Activated naive CD4-positive, alpha-beta T cell treated with anti-CD3 and anti-CD28 coated beads for 36 hours (primary cell): ENCODE results near the gene PRDM12. TPM values are rescaled to one million over a fixed set of nuclear protein-coding genes. Genes with fewer than 3 reads are reported as not detected.
A peak's percentile ranks its signal among the peaks of the same experiment; 100 is the strongest.

Experiments used
- CTCF ChIA-PET: fragments of 350-600 bp; sonication (Branson Sonifier 250); formaldehyde crosslinking; loops from one replicate; lab custom pipeline; 2021; ENCODE audit warnings: antibody characterized with exemption; lab: Charles Lee
- DNase-seq: peaks from one replicate; pipeline ENCODE4 v3.0.0-alpha.2; 2020
- H3K27ac Mint-ChIP-seq: one replicate; pipeline ENCODE4 v1.8.0; 2021; ENCODE audit warnings: mild to moderate bottlenecking, mixed read lengths
- H3K27me3 Mint-ChIP-seq: one replicate; pipeline ENCODE4 v1.8.0; 2021; ENCODE audit warnings: low read depth, mixed read lengths
- H3K36me3 Mint-ChIP-seq: one replicate; pipeline ENCODE4 v1.8.0; 2021; ENCODE audit warnings: low read depth, mixed read lengths
- H3K4me1 Mint-ChIP-seq: one replicate; pipeline ENCODE4 v1.8.0; 2021; ENCODE audit warnings: low read depth, mixed read lengths
- H3K4me3 Mint-ChIP-seq: one replicate; pipeline ENCODE4 v1.8.0; 2021; ENCODE audit warnings: mild to moderate bottlenecking, moderate library complexity, mixed read lengths
- H3K9me3 Mint-ChIP-seq: one replicate; pipeline ENCODE4 v1.8.0; 2021; ENCODE audit warnings: mixed read lengths
- intact Hi-C: fragments of 100-400 bp; cut with micrococcal nuclease; formaldehyde crosslinking; loops from one replicate; pipeline ENCODE4 v1.15.1; 2023
- total RNA-seq, 2 experiments: library from RNA; stranded (reverse); gene quantifications; one replicate each; pipeline ENCODE4 v1.2.3, GENCODE V29; 2021

The PRDM12 gene
- total RNA-seq, 2 experiments from 2014 or later = not detected

DNA sequence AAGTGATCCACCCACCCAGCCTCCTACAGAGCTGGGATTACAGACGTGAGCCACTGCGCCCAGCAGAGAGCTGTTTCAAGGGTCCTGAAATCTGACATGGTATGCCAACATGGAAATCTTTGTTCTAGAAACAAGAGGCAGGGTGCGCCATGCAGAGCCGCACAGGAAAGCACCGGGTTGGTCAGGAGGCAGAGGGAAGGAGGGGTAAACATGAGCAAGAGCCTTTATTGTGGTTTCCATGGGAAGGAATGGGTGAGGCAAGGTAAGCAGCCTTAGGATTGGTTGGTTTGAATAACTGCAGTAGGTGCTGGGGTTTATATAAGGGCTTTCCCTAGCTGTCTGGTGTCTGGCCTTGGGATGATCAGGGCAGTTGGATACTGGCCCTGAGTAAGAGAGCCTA is 23.7 kb downstream of the PRDM12 start:
- CTCF ChIA-PET = interaction anchor here (1.0 kb wide), 1 partner anchor 227 kb away, joined by 3 read pairs; no protein-coding TSS in a partner anchor
- Mint-ChIP-seq H3K9me3 (no peaks in the 10 kb centered on the region), H3K4me3 (no peak overlapping the region), H3K27me3 (no peaks in the 10 kb centered on the region), H3K27ac (no peak overlapping the region), H3K36me3 (no peaks in the 10 kb centered on the region), H3K4me1 (peaks cover 15% of the 10 kb centered on the region)
- intact Hi-C loops = loop anchor here (10.0 kb wide), 1 partner anchor 583 kb away; no protein-coding TSS in a partner anchor
- no peak for DNase-seq

DNA sequence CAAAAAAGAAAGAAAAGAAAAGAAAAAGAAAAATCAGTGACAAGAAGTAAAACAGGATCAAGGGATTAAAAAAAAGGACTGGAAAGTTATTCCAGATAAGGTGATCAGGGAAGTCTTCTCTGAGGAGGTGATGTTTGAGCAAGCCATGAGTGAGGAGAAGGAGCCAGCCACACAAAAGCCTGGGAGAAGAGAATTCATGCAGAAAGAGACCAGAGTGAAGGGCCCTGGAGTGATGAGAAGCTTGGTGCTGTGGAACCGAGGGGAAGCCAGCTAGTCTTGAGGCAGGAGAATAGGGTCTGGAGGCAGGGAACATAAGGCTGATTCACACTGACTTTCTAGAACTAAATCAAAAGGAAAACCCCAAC is 25.2 kb downstream of the PRDM12 start:
- no peak overlapping the region for H3K4me3 Mint-ChIP-seq
- peaks cover 18% of the 10 kb centered on the region for H3K4me1 Mint-ChIP-seq
- no peak for DNase-seq
- H3K9me3 Mint-ChIP-seq = no peaks in the 10 kb centered on the region
- intact Hi-C loops = loop anchor here (10.0 kb wide), 1 partner anchor 585 kb away; no protein-coding TSS in a partner anchor
- CTCF ChIA-PET = interaction anchor here (0.6 to 2.5 kb wide), 2 partner anchors 11 to 416 kb away, joined by 3 to 9 read pairs; no protein-coding TSS in a partner anchor
- H3K36me3 Mint-ChIP-seq = peaks cover 2% of the 10 kb centered on the region
- H3K27me3 Mint-ChIP-seq = no peaks in the 10 kb centered on the region
- no peak overlapping the region for H3K27ac Mint-ChIP-seq

GRCh38 chr9:130689937-130690700 is 25.7 kb downstream of the PRDM12 start:
- CTCF ChIA-PET = interaction anchor here (0.6 to 2.5 kb wide), 3 partner anchors 8 to 417 kb away, joined by 3 to 9 read pairs (median 9); no protein-coding TSS in a partner anchor
- peaks cover 6% of the 10 kb centered on the region for H3K36me3 Mint-ChIP-seq
- peaks cover 22% of the 10 kb centered on the region for H3K4me1 Mint-ChIP-seq
- no peaks in the 10 kb centered on the region for H3K9me3 Mint-ChIP-seq
- no peak for DNase-seq
- H3K27ac Mint-ChIP-seq = no peak overlapping the region
- intact Hi-C loops = loop anchor here (5.0 to 10.0 kb wide), 4 partner anchors 113 to 853 kb away; partner anchors contain the start of genes C9orf78, FUBP3, NUP214 and USP20
- H3K4me3 Mint-ChIP-seq = no peak overlapping the region
- H3K27me3 Mint-ChIP-seq = no peaks in the 10 kb centered on the region

DNA sequence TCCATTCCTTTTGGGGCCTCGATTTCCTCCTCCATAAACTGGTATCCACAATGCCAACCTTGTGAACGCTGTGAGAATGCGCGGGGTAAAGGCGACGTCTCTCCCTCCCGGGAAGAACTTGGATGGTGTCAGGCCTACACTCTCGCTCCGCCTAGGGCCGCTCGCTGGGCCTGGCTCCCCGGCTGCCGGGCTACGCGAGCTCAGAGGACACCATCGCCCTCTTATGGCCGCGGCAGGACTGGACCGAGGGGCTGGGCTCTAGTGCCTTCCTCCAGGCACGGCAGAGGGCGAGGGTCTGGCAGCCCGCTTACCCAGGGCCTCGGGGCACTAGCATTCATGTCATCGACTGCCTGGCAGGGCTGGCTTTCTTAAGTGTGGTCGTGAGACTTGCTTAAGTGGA is 27.9 kb downstream of the PRDM12 start:
- Mint-ChIP-seq H3K4me1 (peaks cover 44% of the 10 kb centered on the region), H3K9me3 (no peaks in the 10 kb centered on the region), H3K27me3 (no peaks in the 10 kb centered on the region), H3K36me3 (peaks cover 24% of the 10 kb centered on the region), H3K4me3 (peak overlapping the region; percentile 90), H3K27ac (no peak overlapping the region)
- peak; percentile 35 for DNase-seq
- intact Hi-C loops = loop anchor here (5.0 kb wide), 3 partner anchors 115 to 855 kb away; partner anchors contain the start of genes C9orf78, FUBP3, NUP214 and USP20
- CTCF ChIA-PET = interaction anchor here (0.6 to 2.3 kb wide), 5 partner anchors 8 to 650 kb away, joined by 3 to 21 read pairs (median 8); no protein-coding TSS in a partner anchor

DNA sequence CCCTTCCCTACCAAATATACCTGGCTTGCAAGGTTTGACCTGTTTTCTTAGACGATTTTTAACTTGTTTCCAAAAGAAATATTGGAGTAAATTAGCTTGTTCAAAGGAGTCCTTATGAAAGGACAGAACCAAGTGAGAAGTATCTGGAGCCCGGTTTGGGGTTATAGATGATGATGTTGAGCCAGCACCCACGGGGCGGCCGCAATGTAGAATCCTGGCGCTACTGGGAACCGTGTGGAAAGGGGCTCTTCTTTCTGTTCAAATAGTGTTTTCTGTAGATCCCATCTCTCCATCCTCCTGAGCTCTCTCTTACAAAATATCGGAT is 28.7 kb downstream of the PRDM12 start:
- DNase-seq = no peak
- Mint-ChIP-seq H3K9me3 (no peaks in the 10 kb centered on the region), H3K4me3 (peak overlapping the region; percentile 90), H3K27ac (peak overlapping the region; percentile 86), H3K4me1 (peaks cover 41% of the 10 kb centered on the region), H3K36me3 (peaks cover 27% of the 10 kb centered on the region), H3K27me3 (no peaks in the 10 kb centered on the region)
- intact Hi-C loops = loop anchor here (1.0 to 5.0 kb wide), 5 partner anchors 11 to 856 kb away; partner anchors contain the start of genes C9orf78, FUBP3, NUP214 and USP20
- CTCF ChIA-PET = interaction anchor here (0.6 to 2.3 kb wide), 7 partner anchors 8 to 649 kb away, joined by 3 to 21 read pairs (median 8); no protein-coding TSS in a partner anchor

- Mint-ChIP-seq H3K4me1 (peaks cover 38% of the 10 kb centered on the region), H3K27me3 (no peaks in the 10 kb centered on the region), H3K27ac (peak within 1 kb of the TSS; percentile 87), H3K9me3 (no peaks in the 10 kb centered on the region), H3K4me3 (peak within 1 kb of the TSS; percentile 90), H3K36me3 (peaks cover 27% of the 10 kb centered on the region)
- CTCF ChIA-PET = interaction anchor here (0.9 to 2.3 kb wide), 6 partner anchors 8 to 233 kb away, joined by 3 to 21 read pairs (median 10); no protein-coding TSS in a partner anchor
- intact Hi-C loops = loop anchor here (1.0 to 5.0 kb wide), 5 partner anchors 11 to 856 kb away; partner anchors contain the start of genes C9orf78, FUBP3, NUP214 and USP20
- DNase-seq = peak; percentile 99
Measured at GRCh38 chr9:130693426-130694191, 29.2 kb downstream of the PRDM12 start, which contains the start of gene EXOSC2. TSS of gene EXOSC2 (plus strand) at chr9:130693780. CDS start at chr9:130693792, 12 bp downstream.

- no peaks in the 10 kb centered on the region for H3K27me3 Mint-ChIP-seq
- H3K9me3 Mint-ChIP-seq = no peaks in the 10 kb centered on the region
- H3K4me3 Mint-ChIP-seq = peak overlapping the region; percentile 90
- peaks cover 44% of the 10 kb centered on the region for H3K4me1 Mint-ChIP-seq
- H3K36me3 Mint-ChIP-seq = peaks cover 33% of the 10 kb centered on the region
- intact Hi-C loops = loop anchor here (5.0 kb wide), 3 partner anchors 117 to 857 kb away; partner anchors contain the start of genes C9orf78, FUBP3, NUP214 and USP20
- CTCF ChIA-PET = interaction anchor here (1.4 to 2.3 kb wide), 3 partner anchors 10 to 13 kb away, joined by 13 to 21 read pairs (median 13); no protein-coding TSS in a partner anchor
- H3K27ac Mint-ChIP-seq = peak overlapping the region; percentile 87
- DNase-seq = peak; percentile 31
Measured at GRCh38 chr9:130694205-130694604, 29.8 kb downstream of the PRDM12 start.

- Mint-ChIP-seq H3K4me3 (no peak overlapping the region), H3K9me3 (no peaks in the 10 kb centered on the region), H3K27me3 (no peaks in the 10 kb centered on the region), H3K4me1 (peaks cover 43% of the 10 kb centered on the region), H3K36me3 (peaks cover 37% of the 10 kb centered on the region), H3K27ac (no peak overlapping the region)
- DNase-seq = no peak
- CTCF ChIA-PET = interaction anchor here (0.6 to 1.4 kb wide), 2 partner anchors 9 to 11 kb away, joined by 3 to 6 read pairs; no protein-coding TSS in a partner anchor
- intact Hi-C loops = no loop called here
Measured at GRCh38 chr9:130696139-130696650, 31.8 kb downstream of the PRDM12 start.

DNA sequence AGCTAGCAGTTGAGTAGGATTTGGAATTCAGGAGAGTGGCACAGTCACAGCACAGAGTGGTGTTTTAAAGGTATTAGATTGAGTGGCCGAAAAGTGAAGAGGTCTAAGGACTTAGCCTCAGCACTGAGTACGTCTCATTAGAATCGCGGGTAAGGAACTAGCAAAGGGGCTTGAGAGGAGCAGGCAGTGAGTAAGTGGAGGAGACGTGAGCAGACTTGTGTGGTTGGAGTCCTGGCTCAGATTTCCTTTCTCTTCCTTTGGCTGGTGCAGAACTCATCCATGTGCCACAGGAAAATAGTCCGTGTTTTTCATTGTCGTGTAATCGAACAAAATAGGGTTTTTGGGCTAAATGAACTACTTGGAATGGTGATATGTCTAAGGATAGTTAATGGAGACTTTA is 32.6 kb downstream of the PRDM12 start:
- Mint-ChIP-seq H3K9me3 (no peaks in the 10 kb centered on the region), H3K27me3 (no peaks in the 10 kb centered on the region), H3K36me3 (peaks cover 43% of the 10 kb centered on the region), H3K27ac (no peak overlapping the region), H3K4me1 (peaks cover 46% of the 10 kb centered on the region), H3K4me3 (no peak overlapping the region)
- CTCF ChIA-PET = interaction anchor here (0.6 to 1.4 kb wide), 3 partner anchors 9 to 116 kb away, joined by 3 to 6 read pairs (median 3); no protein-coding TSS in a partner anchor
- no peak for DNase-seq
- intact Hi-C loops = no loop called here

DNA sequence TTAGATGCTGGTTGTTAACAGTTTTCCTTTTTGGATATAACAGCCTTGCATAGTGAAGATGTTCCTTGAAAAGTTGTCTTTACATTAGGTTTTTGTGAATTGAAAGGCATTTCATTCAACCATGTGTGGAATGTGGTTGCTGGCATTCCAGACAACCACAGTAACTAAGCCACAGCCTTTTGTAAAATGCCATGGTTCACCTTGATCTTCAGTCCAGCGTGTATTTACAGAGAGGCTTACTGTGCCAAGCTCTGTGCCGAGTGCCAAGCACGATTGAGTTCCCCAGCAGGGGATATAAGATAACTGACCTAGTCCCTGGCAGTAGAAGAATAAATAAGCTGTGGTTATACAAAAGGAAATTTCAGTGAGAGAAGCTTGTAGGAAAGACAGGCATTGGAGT is 34.1 kb downstream of the PRDM12 start:
- Mint-ChIP-seq H3K9me3 (no peaks in the 10 kb centered on the region), H3K27me3 (no peaks in the 10 kb centered on the region), H3K4me3 (no peak overlapping the region), H3K27ac (no peak overlapping the region), H3K4me1 (peaks cover 42% of the 10 kb centered on the region), H3K36me3 (peaks cover 56% of the 10 kb centered on the region)
- CTCF ChIA-PET = interaction anchor here (1.9 kb wide), 1 partner anchor 8 kb away, joined by 11 read pairs; no protein-coding TSS in a partner anchor
- no peak for DNase-seq
- intact Hi-C loops = no loop called here

GRCh38 chr9:130699047-130699446 is 34.7 kb downstream of the PRDM12 start:
- CTCF ChIA-PET = interaction anchor here (1.9 kb wide), 1 partner anchor 7 kb away, joined by 11 read pairs; no protein-coding TSS in a partner anchor
- DNase-seq = no peak
- Mint-ChIP-seq H3K9me3 (no peaks in the 10 kb centered on the region), H3K27ac (no peak overlapping the region), H3K4me1 (peaks cover 42% of the 10 kb centered on the region), H3K36me3 (peaks cover 61% of the 10 kb centered on the region), H3K4me3 (no peak overlapping the region), H3K27me3 (no peaks in the 10 kb centered on the region)
- intact Hi-C loops = no loop called here
